Stimulated activated CD4-positive, alpha-beta T cell treated with anti-CD3 and anti-CD28 coated beads, Interleukin-12 subunit alpha, Interleukin-12 subunit beta, amount 100 ng/mL, for 48 hours (primary cell): ENCODE data around the gene OR52A5.

ENCODE experiments used
- DNase-seq, 3 donors: peaks; one replicate each; pipeline ENCODE4 v3.0.0-alpha.2; 2020; ENCODE audit warnings: low read depth in 2 of 3, low spot score in 1 of 3

OR52A5 gene

GRCh38 chr11:5117588-5117987, 20.6 kb downstream of the OR52A5 start:
- no peak for DNase-seq

- DNase-seq = no peak
Measured at GRCh38 chr11:5115339-5115738, 22.8 kb downstream of the OR52A5 start.

- DNase-seq = no peak
Measured at GRCh38 chr11:5107285-5107684, 30.9 kb downstream of the OR52A5 start.

- DNase-seq = no peak
Measured at GRCh38 chr11:5103066-5103465, 35.1 kb downstream of the OR52A5 start.

- no peak for DNase-seq
Measured at GRCh38 chr11:5102246-5102645, 35.9 kb downstream of the OR52A5 start.

- no peak for DNase-seq
Measured at GRCh38 chr11:5096011-5096410, 42.1 kb downstream of the OR52A5 start.

- no peak for DNase-seq
Measured at GRCh38 chr11:5092821-5093585, 45.2 kb downstream of the OR52A5 start.

- DNase-seq = no peak
Measured at GRCh38 chr11:5090668-5091067, 47.5 kb downstream of the OR52A5 start.

- DNase-seq = no peak
Measured at GRCh38 chr11:5088556-5088955, 49.6 kb downstream of the OR52A5 start.

- DNase-seq = no peak
Measured at GRCh38 chr11:5083602-5084001, 54.6 kb downstream of the OR52A5 start.

GRCh38 chr11:5081405-5081804, 56.8 kb downstream of the OR52A5 start:
- no peak for DNase-seq
